Liver (tissue), 3 donors: Measurements from ENCODE around the gene TRIOBP.
A peak's percentile ranks its signal among the peaks of the same experiment; 100 is the strongest.

Experiments
- EGR1 ChIP-seq, 2 donors: IDR thresholded peaks; 2 replicates each; pipeline ENCODE4 v1.6.1; 2016 to 2018; ENCODE audit warnings: antibody characterized with exemption in 2 of 2, low read depth in 2 of 2
- FOXA1 ChIP-seq: IDR thresholded peaks from 2 replicates; pipeline ENCODE4 v1.6.1; 2016; ENCODE audit warnings: antibody characterized with exemption
- HNF4A ChIP-seq, 2 donors: conservative IDR thresholded peaks; 2 replicates each; pipeline ENCODE4 v1.6.1; 2016; ENCODE audit warnings: antibody characterized with exemption in 2 of 2, mild to moderate bottlenecking in 2 of 2
- JUND ChIP-seq, 2 donors: IDR thresholded peaks; 2 replicates each; pipeline ENCODE4 v1.6.1; 2016; ENCODE audit warnings: antibody characterized with exemption in 2 of 2
- RAD21 ChIP-seq, 2 donors: IDR thresholded peaks; 2 replicates each; pipeline ENCODE4 v1.6.1; 2016; ENCODE audit warnings: antibody characterized with exemption in 2 of 2, mild to moderate bottlenecking in 2 of 2
- RXRA ChIP-seq, 2 donors: IDR thresholded peaks; 2 replicates each; pipeline ENCODE4 v1.6.1; 2017 to 2018; ENCODE audit warnings: antibody characterized with exemption in 2 of 2, mild to moderate bottlenecking in 1 of 2
- SP1 ChIP-seq: IDR thresholded peaks from 2 replicates; pipeline ENCODE4 v1.6.1; 2018; ENCODE audit warnings: antibody characterized with exemption, mild to moderate bottlenecking
- TAF1 ChIP-seq: conservative IDR thresholded peaks from 2 replicates; pipeline ENCODE4 v1.6.1; 2016; ENCODE audit warnings: antibody characterized with exemption, mild to moderate bottlenecking
- YY1 ChIP-seq: IDR thresholded peaks from 2 replicates; pipeline ENCODE4 v1.6.1; 2016; ENCODE audit warnings: antibody characterized with exemption, mild to moderate bottlenecking
- TF ChIP-seq, protein P1 (sequence below): fragments of 150-350 bp; IDR thresholded peaks from 2 replicates; pipeline ENCODE4 v1.5.1; 2017; ENCODE audit warnings: improper control_type of control experiment, low read depth, low read length; ENCODE audit not compliant: missing input control
- TF ChIP-seq, protein P2 (sequence below): IDR thresholded peaks from 2 replicates; pipeline ENCODE4 v1.6.1; 2016; ENCODE audit warnings: antibody characterized with exemption, mild to moderate bottlenecking
- TF ChIP-seq, protein P3 (sequence below): IDR thresholded peaks from 2 replicates; pipeline ENCODE4 v1.6.1; 2016; ENCODE audit warnings: antibody characterized with exemption
- TF ChIP-seq, protein P4 (sequence below): IDR thresholded peaks from 2 replicates; pipeline ENCODE4 v1.6.1; 2016; ENCODE audit warnings: antibody characterized with exemption
- donor health status: healthy.
- donor health status: healthy.

- TF ChIP-seq, protein P1, sequence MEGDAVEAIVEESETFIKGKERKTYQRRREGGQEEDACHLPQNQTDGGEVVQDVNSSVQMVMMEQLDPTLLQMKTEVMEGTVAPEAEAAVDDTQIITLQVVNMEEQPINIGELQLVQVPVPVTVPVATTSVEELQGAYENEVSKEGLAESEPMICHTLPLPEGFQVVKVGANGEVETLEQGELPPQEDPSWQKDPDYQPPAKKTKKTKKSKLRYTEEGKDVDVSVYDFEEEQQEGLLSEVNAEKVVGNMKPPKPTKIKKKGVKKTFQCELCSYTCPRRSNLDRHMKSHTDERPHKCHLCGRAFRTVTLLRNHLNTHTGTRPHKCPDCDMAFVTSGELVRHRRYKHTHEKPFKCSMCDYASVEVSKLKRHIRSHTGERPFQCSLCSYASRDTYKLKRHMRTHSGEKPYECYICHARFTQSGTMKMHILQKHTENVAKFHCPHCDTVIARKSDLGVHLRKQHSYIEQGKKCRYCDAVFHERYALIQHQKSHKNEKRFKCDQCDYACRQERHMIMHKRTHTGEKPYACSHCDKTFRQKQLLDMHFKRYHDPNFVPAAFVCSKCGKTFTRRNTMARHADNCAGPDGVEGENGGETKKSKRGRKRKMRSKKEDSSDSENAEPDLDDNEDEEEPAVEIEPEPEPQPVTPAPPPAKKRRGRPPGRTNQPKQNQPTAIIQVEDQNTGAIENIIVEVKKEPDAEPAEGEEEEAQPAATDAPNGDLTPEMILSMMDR: no peak
- TF ChIP-seq FOXA1 (no peak), RXRA (IDR thresholded peaks at IDR 0.05) (no peak), JUND (IDR thresholded peaks at IDR 0.05) (peak in 1 of 2 donors; percentile 9), RAD21 (IDR thresholded peaks at IDR 0.05) (peak in 1 of 2 donors; percentile 56), SP1 (no peak), YY1 (no peak), TAF1 (no peak), EGR1 (IDR thresholded peaks at IDR 0.05; ENCODE audit: low read depth in 2 of 2) (no peak), HNF4A (conservative IDR thresholded peaks at IDR 0.05) (peak; percentile 11 to 15)
- TF ChIP-seq, protein P2, sequence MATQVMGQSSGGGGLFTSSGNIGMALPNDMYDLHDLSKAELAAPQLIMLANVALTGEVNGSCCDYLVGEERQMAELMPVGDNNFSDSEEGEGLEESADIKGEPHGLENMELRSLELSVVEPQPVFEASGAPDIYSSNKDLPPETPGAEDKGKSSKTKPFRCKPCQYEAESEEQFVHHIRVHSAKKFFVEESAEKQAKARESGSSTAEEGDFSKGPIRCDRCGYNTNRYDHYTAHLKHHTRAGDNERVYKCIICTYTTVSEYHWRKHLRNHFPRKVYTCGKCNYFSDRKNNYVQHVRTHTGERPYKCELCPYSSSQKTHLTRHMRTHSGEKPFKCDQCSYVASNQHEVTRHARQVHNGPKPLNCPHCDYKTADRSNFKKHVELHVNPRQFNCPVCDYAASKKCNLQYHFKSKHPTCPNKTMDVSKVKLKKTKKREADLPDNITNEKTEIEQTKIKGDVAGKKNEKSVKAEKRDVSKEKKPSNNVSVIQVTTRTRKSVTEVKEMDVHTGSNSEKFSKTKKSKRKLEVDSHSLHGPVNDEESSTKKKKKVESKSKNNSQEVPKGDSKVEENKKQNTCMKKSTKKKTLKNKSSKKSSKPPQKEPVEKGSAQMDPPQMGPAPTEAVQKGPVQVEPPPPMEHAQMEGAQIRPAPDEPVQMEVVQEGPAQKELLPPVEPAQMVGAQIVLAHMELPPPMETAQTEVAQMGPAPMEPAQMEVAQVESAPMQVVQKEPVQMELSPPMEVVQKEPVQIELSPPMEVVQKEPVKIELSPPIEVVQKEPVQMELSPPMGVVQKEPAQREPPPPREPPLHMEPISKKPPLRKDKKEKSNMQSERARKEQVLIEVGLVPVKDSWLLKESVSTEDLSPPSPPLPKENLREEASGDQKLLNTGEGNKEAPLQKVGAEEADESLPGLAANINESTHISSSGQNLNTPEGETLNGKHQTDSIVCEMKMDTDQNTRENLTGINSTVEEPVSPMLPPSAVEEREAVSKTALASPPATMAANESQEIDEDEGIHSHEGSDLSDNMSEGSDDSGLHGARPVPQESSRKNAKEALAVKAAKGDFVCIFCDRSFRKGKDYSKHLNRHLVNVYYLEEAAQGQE: no peak
- TF ChIP-seq, protein P3, sequence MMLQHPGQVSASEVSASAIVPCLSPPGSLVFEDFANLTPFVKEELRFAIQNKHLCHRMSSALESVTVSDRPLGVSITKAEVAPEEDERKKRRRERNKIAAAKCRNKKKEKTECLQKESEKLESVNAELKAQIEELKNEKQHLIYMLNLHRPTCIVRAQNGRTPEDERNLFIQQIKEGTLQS: no peak
- TF ChIP-seq, protein P4, sequence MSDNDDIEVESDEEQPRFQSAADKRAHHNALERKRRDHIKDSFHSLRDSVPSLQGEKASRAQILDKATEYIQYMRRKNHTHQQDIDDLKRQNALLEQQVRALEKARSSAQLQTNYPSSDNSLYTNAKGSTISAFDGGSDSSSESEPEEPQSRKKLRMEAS: no peak
Observed at GRCh38 chr22:37674951-37675929, 21.6 kb upstream of the TRIOBP start, which contains the start of gene LGALS1.
